ENCODE measurements around the gene CAPN6. TPM values are rescaled to one million over a fixed set of nuclear protein-coding genes. Genes with fewer than 3 reads are reported as not detected.

The CAPN6 gene
- total RNA-seq, 4 donors from 2014 or later: 0.34 to 0.88 TPM; not detected in 2

Other genes with a start within 250 kb of the CAPN6 start
- gene PAK3, start 174.3 kb downstream of the CAPN6 start, total RNA-seq: 1 to 10 TPM; 1.3 to 7.0 (median 4.0) TPM
- under 1 TPM in 1 of 4 donors, not detected in 3; 0.10 TPM for gene DCX, start 141.7 kb upstream of the CAPN6 start, total RNA-seq
- gene SERTM2, start 241.2 kb upstream of the CAPN6 start, total RNA-seq: under 1 TPM in 3 of 4 donors, not detected in 1; 0.06 to 0.20 (median 0.15) TPM

Data from lower leg skin (tissue), 4 donors.